Measurements from ENCODE around the gene AKAIN1. TPM values are rescaled to one million over a fixed set of nuclear protein-coding genes. Genes with fewer than 3 reads are reported as not detected.

Gene AKAIN1
- total and polyA plus RNA-seq, 8 donors, result 0.28 to 6.8 (median 0.81) TPM; not detected in 3

DNA sequence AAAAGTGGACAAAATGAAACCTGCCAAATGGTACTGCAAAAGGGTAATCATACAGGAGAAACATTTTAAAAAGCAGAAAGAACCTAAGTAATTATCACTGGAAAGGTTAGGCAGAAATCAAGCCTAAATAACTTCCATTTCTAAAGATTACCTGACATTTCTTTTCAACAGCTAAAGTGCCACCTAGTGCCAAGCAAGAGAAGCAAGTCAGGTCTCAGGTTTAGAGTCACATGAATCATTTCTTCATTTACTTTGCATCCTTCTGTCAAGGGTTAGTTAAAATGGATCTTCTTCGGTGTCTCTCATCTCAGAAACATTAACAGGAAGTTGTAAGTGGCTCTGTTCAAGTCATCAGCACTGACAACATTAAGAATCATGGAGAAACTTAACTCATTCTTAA is 90.3 kb downstream of the AKAIN1 start:
- Histone ChIP-seq H3K27ac (no peak overlapping the region), H3K4me1 (no peaks in the 10 kb centered on the region), H3K36me3 (no peaks in the 10 kb centered on the region), H3K27me3 (peaks cover 0 to 3% (median 0%) of the 10 kb centered on the region in 4 donors), H3K9me3 (no peaks in the 10 kb centered on the region), H3K4me3 (no peak overlapping the region)
- DNase-seq, result no peak
- ATAC-seq, result no peak
- no peak for FAIRE-seq
- TF ChIP-seq, protein P1, sequence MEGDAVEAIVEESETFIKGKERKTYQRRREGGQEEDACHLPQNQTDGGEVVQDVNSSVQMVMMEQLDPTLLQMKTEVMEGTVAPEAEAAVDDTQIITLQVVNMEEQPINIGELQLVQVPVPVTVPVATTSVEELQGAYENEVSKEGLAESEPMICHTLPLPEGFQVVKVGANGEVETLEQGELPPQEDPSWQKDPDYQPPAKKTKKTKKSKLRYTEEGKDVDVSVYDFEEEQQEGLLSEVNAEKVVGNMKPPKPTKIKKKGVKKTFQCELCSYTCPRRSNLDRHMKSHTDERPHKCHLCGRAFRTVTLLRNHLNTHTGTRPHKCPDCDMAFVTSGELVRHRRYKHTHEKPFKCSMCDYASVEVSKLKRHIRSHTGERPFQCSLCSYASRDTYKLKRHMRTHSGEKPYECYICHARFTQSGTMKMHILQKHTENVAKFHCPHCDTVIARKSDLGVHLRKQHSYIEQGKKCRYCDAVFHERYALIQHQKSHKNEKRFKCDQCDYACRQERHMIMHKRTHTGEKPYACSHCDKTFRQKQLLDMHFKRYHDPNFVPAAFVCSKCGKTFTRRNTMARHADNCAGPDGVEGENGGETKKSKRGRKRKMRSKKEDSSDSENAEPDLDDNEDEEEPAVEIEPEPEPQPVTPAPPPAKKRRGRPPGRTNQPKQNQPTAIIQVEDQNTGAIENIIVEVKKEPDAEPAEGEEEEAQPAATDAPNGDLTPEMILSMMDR (IDR thresholded peaks at IDR 0.05), result peak in 1 of 4 donors; percentile 10
- intact Hi-C loops (cut with DNase I), result no loop called here
- 26 to 43% methylated on average over 1 of the region's 1 CpG for WGBS, 2 donors

DNA sequence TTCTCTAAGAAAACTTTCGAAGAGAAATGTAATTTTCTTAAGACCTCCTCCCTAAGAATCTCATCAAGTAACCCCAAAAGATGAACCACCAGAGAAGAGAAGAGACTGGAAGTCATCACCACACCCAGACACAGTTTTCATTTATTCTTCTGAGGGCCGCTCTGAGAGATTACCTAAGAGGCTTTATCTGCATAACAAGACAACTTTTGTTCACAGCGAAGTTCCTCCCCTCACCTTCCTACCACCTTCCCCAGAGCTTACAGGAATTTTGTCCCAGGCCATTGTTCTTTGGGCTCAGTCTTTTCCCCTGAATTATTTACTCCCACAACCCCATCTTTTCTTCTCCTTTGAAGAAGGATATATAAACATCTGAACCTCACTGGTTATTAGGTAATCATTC is 92.8 kb downstream of the AKAIN1 start:
- 35 to 41% methylated on average over 3 of the region's 3 CpGs for WGBS, 2 donors
- H3K36me3 ChIP-seq, result no peaks in the 10 kb centered on the region
- intact Hi-C loops (cut with DNase I), result no loop called here
- ATAC-seq (no peak), DNase-seq (no peak), FAIRE-seq (no peak)
- no peaks in the 10 kb centered on the region for H3K4me1 ChIP-seq
- no peaks in the 10 kb centered on the region for H3K9me3 ChIP-seq
- no peak overlapping the region for H3K4me3 ChIP-seq
- TF ChIP-seq, protein P1 (IDR thresholded peaks at IDR 0.05), result no peak
- H3K27ac ChIP-seq, result no peak overlapping the region
- peaks cover 0 to 2% (median 0%) of the 10 kb centered on the region in 4 donors for H3K27me3 ChIP-seq

DNA sequence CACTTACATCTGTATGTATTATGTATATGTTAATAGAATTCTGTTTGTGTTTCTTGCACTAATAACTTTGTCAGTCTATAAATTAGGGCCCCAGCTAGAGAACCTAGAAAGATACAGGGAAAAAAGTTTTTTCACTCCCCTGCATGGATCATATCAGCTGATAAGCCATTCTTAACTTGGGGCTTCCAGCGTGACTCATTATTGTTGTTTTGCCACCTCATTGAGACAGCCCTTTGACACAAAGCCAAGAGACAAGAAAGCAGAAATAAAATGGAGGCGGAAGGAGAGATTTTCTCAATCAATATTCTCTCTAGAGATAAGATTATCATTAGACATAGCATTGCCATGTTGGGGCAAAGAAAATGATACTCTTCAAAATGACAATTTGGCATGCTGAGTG is 93.4 kb downstream of the AKAIN1 start:
- no peaks in the 10 kb centered on the region for H3K27me3 ChIP-seq
- ATAC-seq, result no peak
- no peak overlapping the region for H3K27ac ChIP-seq
- FAIRE-seq, result no peak
- TF ChIP-seq, protein P1 (IDR thresholded peaks at IDR 0.05), result no peak
- H3K4me3 ChIP-seq, result no peak overlapping the region
- no peaks in the 10 kb centered on the region for H3K9me3 ChIP-seq
- DNase-seq, result no peak
- WGBS, 2 donors, result 12 to 17% methylated on average over 2 of the region's 2 CpGs
- no peaks in the 10 kb centered on the region for H3K4me1 ChIP-seq
- no peaks in the 10 kb centered on the region for H3K36me3 ChIP-seq
- intact Hi-C loops (cut with DNase I), result no loop called here

DNA sequence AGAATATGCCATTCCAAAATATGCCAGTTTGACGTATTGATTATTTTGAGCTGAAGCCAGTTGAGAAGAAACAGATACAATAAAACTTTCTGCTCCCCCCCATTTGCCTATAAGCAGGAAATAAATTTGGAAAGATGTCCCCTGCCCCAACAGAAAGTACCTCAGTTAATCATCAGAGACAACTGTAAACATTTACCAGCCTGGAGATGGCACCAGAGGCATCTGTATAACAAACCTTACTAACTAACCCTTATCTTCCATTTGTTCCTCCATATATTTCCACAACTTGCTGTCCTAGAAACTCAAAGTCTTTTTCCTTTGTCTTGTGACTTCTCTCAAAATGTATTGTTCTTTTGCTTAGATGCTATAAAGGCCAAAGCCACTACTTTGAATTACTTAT is 93.8 kb downstream of the AKAIN1 start:
- no peak overlapping the region for H3K27ac ChIP-seq
- intact Hi-C loops (cut with DNase I), result no loop called here
- no peaks in the 10 kb centered on the region for H3K36me3 ChIP-seq
- DNase-seq, result no peak
- no peak overlapping the region for H3K4me3 ChIP-seq
- WGBS, 2 donors, result 58 to 83% methylated on average over 1 of the region's 1 CpG
- FAIRE-seq, result no peak
- H3K27me3 ChIP-seq, result no peaks in the 10 kb centered on the region
- no peaks in the 10 kb centered on the region for H3K9me3 ChIP-seq
- H3K4me1 ChIP-seq, result no peaks in the 10 kb centered on the region
- no peak for ATAC-seq
- TF ChIP-seq, protein P1 (IDR thresholded peaks at IDR 0.05), result no peak

DNA sequence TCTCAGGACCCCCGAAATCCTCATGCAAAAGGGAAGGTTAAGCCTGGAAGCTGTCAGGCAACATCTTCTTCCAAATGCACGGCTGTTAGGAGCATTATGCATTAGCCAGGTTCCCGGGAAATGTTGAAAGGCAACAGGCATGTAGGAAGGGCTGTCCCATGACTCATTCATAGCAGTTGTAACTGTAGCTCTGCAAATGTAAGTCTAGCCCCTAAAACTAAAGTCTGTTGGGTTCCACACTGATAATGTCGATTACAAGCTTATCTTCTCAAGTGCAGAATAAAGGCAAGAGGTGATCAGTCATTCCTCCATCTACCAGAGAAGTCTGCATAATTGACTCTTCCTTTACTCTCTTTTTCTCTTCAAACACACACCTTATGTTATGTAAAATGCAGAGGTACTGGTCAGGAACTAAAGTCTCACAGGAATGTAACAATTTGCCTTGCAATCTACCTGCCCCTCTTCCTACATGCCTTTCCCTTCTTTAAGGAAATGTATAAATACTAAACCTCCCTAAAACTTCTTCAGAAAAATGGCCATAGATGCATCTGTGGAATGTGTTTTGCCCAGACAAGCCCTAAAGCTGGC is 99.8 kb downstream of the AKAIN1 start:
- no peaks in the 10 kb centered on the region for H3K27me3 ChIP-seq
- intact Hi-C loops (cut with DNase I), result no loop called here

More for the DNA sequence above, 99.8 kb downstream of the AKAIN1 start:
- no peaks in the 10 kb centered on the region for H3K9me3 ChIP-seq
- H3K27ac ChIP-seq, result no peak overlapping the region
- H3K36me3 ChIP-seq, result no peaks in the 10 kb centered on the region
- no peak for DNase-seq
- ATAC-seq, result no peak
- no peak for FAIRE-seq
- TF ChIP-seq, protein P1 (IDR thresholded peaks at IDR 0.05), result no peak
- 41 to 49% methylated on average over 4 of the region's 4 CpGs for WGBS, 2 donors
- no peak overlapping the region for H3K4me3 ChIP-seq
- no peaks in the 10 kb centered on the region for H3K4me1 ChIP-seq
